HL-60 (cell line): Measurements from ENCODE around the gene WDR43.

Experiments used
- POLR2AphosphoS5 ChIP-seq: IDR thresholded peaks from 2 replicates; pipeline ENCODE4 v1.6.1; 2012; ENCODE audit warnings: low read depth
- TF ChIP-seq, protein P1 (sequence below): IDR thresholded peaks from one replicate; pipeline ENCODE4 v1.5.1; 2011; ENCODE audit warnings: low read length, control low read depth, inconsistent platforms; ENCODE audit not compliant: insufficient read depth

DNA sequence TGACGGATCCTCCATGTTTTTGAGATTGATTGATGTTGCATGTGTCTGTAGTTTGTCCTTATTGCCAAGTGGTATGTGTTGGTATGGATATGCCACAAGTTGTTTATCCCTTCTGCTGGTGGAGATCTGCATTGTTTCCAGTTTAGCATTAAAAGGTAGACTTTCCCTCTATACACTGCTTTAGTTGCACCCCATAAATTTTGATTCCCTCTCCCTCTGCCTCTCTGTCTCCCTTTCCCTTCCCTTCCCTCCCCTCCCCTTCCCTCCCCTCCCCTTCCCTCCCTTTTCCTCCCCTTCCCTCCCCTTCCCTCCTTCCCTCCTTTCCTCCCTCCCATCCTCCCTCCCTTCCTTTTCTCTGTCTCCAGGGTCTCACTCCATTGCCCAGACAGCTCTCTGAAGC, 68.0 kb downstream of the WDR43 start:
- TF ChIP-seq, protein P1, sequence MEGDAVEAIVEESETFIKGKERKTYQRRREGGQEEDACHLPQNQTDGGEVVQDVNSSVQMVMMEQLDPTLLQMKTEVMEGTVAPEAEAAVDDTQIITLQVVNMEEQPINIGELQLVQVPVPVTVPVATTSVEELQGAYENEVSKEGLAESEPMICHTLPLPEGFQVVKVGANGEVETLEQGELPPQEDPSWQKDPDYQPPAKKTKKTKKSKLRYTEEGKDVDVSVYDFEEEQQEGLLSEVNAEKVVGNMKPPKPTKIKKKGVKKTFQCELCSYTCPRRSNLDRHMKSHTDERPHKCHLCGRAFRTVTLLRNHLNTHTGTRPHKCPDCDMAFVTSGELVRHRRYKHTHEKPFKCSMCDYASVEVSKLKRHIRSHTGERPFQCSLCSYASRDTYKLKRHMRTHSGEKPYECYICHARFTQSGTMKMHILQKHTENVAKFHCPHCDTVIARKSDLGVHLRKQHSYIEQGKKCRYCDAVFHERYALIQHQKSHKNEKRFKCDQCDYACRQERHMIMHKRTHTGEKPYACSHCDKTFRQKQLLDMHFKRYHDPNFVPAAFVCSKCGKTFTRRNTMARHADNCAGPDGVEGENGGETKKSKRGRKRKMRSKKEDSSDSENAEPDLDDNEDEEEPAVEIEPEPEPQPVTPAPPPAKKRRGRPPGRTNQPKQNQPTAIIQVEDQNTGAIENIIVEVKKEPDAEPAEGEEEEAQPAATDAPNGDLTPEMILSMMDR = no peak
- TF ChIP-seq POLR2AphosphoS5 = no peak
